Endothelial cell of umbilical vein (primary cell): Measurements from ENCODE around the gene HSP90AB1.

Experiments
- CTCF ChIP-seq, 2 donors: IDR thresholded peaks; 1 replicate in 1 of 2; 2 replicates in 1 of 2; pipeline ENCODE4 v1.5.1; 2011; ENCODE audit warnings: low read length in 2 of 2, mild to moderate bottlenecking in 2 of 2, moderate library complexity in 2 of 2, control low read depth in 1 of 2, inconsistent platforms in 1 of 2, low read depth in 1 of 2; ENCODE audit not compliant: insufficient read depth in 1 of 2; ENCODE audit errors: extremely low read depth in 1 of 2
- EZH2 ChIP-seq: IDR thresholded peaks from 2 replicates; pipeline ENCODE4 v1.6.1; 2012; ENCODE audit warnings: borderline replicate concordance, low read depth, mild to moderate bottlenecking, moderate library complexity, low read length, inconsistent platforms; ENCODE audit not compliant: severe bottlenecking
- JUN ChIP-seq: IDR thresholded peaks from 2 replicates; pipeline ENCODE4 v1.6.1; 2011; ENCODE audit warnings: borderline replicate concordance, low read depth; ENCODE audit not compliant: insufficient read length, insufficient read depth
- MAX ChIP-seq: IDR thresholded peaks from 2 replicates; pipeline ENCODE4 v1.6.1; 2011; ENCODE audit not compliant: insufficient read depth, insufficient read length
- POLR2A ChIP-seq: IDR thresholded peaks from 2 replicates; pipeline ENCODE4 v1.6.1; 2012; ENCODE audit warnings: low read depth, mild to moderate bottlenecking, control low read depth, low read length
- POLR2AphosphoS5 ChIP-seq: IDR thresholded peaks from 2 replicates; pipeline ENCODE4 v1.6.1; 2012; ENCODE audit warnings: low read depth, mild to moderate bottlenecking, control low read depth, low read length, moderate library complexity; ENCODE audit not compliant: insufficient read depth

- TF ChIP-seq CTCF (IDR thresholded peaks at IDR 0.05; ENCODE audit: extremely low read depth in 1 of 2, insufficient read depth in 1 of 2, low read depth in 1 of 2, low read length in 2 of 2) (peak; percentile 65 to 66), EZH2 (no peak), POLR2A (peak; percentile 79), POLR2AphosphoS5 (peak; percentile 88), MAX (peak; percentile 84), JUN (no peak)
These were observed 10.3 kb downstream of the HSP90AB1 start, which contains the start of gene SLC35B2 for GRCh38 chr6:44257025-44257752.
